Adrenal gland (tissue), 5 donors: ENCODE results near the gene TKT.

Source experiments
- CTCF ChIP-seq, 6 experiments: fragments of 450-650 bp in 4 of 6; fragments of 200-600 bp in 2 of 6; sonication (generic) in 1 of 6; IDR thresholded peaks; 1 replicate in 5 of 6; 2 replicates in 1 of 6; pipeline versions ENCODE4 v1.5.1 to v1.8.0; 2016 to 2021; ENCODE audit warnings: antibody characterized with exemption in 6 of 6, mild to moderate bottlenecking in 2 of 6, moderate library complexity in 1 of 6
- POLR2A ChIP-seq, 2 donors: fragments of 450-650 bp; IDR thresholded peaks; one replicate each; pipeline ENCODE4 v1.6.1; 2017; ENCODE audit warnings: antibody characterized with exemption in 2 of 2, mild to moderate bottlenecking in 2 of 2, moderate library complexity in 1 of 2
- donor health status: DM: no; HTN: no; CAD: no.

GRCh38 chr3:53248161-53248560 is 7.7 kb downstream of the TKT start:
- no peak for TF ChIP-seq CTCF (IDR thresholded peaks at IDR 0.05)
- no peak for TF ChIP-seq POLR2A (IDR thresholded peaks at IDR 0.05)
